Measurements from ENCODE around the gene PTPRN2. TPM values are rescaled to one million over a fixed set of nuclear protein-coding genes. Genes with fewer than 3 reads are reported as not detected.

PTPRN2 gene
- total RNA-seq, 1 experiment from 2014 or later: 1.1 TPM

DNA sequence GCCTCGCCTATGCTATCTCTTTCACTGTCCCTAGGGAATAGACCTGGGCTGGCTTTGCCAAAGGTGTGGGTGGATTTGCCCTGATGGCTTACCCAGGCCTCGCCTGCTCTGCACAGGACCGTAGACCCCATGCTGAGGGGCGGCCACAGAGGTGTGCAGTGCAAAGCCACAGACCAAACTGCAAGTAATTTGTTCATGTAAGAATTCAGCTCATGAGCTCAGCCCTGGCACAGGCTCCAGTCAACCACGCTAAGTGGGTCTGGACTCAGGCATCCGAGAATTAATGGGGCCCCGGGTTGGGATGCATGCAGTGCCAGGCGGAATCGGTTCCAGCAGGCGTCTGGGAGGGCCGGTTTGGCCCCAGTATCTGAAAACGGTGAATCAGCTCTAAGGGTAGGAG is 805.6 kb downstream of the PTPRN2 start:
- POLR2A ChIA-PET: no interaction called here

DNA sequence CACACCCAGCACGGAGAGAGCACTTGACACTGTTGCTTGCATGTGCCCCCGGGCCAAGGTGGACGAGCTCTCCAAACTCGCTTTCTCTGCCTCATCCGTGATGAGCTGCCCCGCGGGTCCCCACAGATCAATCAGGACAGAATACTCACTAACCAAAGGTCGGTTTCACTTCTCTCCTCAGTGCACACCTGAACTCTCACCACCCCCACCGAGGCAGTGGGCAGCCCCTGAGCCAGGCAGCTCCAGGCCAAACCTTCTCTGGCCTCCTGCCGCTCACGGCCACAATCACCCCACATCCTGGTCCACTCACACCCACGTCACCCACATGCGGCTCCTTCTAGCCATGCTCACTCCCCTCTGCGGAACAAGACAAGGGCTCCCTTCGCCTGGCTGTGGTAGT is 806.9 kb downstream of the PTPRN2 start:
- intact Hi-C loops (cut with micrococcal nuclease; ENCODE audit: unreplicated experiment): no loop called here
- Histone ChIP-seq H3K27me3 (ENCODE audit: control insufficient read depth, insufficient read depth, low read length) (peaks cover 4% of the 10 kb centered on the region; the same call in 1 of the 2 replicates), H3K9me3 (ENCODE audit: control insufficient read depth, insufficient read depth, low read depth, low read length) (no peaks in the 10 kb centered on the region), H3K4me1 (ENCODE audit: control insufficient read depth, insufficient read depth, low read length) (no peaks in the 10 kb centered on the region; the same call in 1 of the 2 replicates), H3K4me3 (ENCODE audit: low read depth in 2 of 2, low read length in 2 of 2) (no peak overlapping the region), H3K27ac (ENCODE audit: low read length) (no peak overlapping the region), H3K36me3 (ENCODE audit: control insufficient read depth, insufficient read depth, low read length) (no peaks in the 10 kb centered on the region)
- ChIA-PET POLR2A (no interaction called here), CTCF (no interaction called here)
- ATAC-seq (no peak), DNase-seq (ENCODE audit: low read depth, low spot score) (no peak)
- in situ Hi-C loops (cut with HindIII; ENCODE audit: low pct_unique_long_range_greater_than_20kb, low sequenced_read_pairs): no loop called here
- no peak for TF ChIP-seq TCF7L2 (IDR thresholded peaks at IDR 0.05; ENCODE audit: low read depth, low read length)
- TF ChIP-seq, protein P1, sequence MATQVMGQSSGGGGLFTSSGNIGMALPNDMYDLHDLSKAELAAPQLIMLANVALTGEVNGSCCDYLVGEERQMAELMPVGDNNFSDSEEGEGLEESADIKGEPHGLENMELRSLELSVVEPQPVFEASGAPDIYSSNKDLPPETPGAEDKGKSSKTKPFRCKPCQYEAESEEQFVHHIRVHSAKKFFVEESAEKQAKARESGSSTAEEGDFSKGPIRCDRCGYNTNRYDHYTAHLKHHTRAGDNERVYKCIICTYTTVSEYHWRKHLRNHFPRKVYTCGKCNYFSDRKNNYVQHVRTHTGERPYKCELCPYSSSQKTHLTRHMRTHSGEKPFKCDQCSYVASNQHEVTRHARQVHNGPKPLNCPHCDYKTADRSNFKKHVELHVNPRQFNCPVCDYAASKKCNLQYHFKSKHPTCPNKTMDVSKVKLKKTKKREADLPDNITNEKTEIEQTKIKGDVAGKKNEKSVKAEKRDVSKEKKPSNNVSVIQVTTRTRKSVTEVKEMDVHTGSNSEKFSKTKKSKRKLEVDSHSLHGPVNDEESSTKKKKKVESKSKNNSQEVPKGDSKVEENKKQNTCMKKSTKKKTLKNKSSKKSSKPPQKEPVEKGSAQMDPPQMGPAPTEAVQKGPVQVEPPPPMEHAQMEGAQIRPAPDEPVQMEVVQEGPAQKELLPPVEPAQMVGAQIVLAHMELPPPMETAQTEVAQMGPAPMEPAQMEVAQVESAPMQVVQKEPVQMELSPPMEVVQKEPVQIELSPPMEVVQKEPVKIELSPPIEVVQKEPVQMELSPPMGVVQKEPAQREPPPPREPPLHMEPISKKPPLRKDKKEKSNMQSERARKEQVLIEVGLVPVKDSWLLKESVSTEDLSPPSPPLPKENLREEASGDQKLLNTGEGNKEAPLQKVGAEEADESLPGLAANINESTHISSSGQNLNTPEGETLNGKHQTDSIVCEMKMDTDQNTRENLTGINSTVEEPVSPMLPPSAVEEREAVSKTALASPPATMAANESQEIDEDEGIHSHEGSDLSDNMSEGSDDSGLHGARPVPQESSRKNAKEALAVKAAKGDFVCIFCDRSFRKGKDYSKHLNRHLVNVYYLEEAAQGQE (IDR thresholded peaks at IDR 0.05; ENCODE audit: insufficient read depth in 1 of 2, low read depth in 2 of 2, low read length in 1 of 2): no peak
- TF ChIP-seq SIN3A (IDR thresholded peaks at IDR 0.05; ENCODE audit: borderline replicate concordance, insufficient read depth, low read depth, low read length): no peak
- no peak for TF ChIP-seq POLR2AphosphoS5 (IDR thresholded peaks at IDR 0.05; ENCODE audit: low read depth, low read length)
- TF ChIP-seq, protein P2, sequence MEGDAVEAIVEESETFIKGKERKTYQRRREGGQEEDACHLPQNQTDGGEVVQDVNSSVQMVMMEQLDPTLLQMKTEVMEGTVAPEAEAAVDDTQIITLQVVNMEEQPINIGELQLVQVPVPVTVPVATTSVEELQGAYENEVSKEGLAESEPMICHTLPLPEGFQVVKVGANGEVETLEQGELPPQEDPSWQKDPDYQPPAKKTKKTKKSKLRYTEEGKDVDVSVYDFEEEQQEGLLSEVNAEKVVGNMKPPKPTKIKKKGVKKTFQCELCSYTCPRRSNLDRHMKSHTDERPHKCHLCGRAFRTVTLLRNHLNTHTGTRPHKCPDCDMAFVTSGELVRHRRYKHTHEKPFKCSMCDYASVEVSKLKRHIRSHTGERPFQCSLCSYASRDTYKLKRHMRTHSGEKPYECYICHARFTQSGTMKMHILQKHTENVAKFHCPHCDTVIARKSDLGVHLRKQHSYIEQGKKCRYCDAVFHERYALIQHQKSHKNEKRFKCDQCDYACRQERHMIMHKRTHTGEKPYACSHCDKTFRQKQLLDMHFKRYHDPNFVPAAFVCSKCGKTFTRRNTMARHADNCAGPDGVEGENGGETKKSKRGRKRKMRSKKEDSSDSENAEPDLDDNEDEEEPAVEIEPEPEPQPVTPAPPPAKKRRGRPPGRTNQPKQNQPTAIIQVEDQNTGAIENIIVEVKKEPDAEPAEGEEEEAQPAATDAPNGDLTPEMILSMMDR (IDR thresholded peaks at IDR 0.05): no peak
- BruUV-seq (replicated peaks): no TSS peak

More for the DNA sequence above, 805.6 kb downstream of the PTPRN2 start:
- no peak for ATAC-seq
- no peaks in the 10 kb centered on the region for H3K9me3 ChIP-seq (ENCODE audit: control insufficient read depth, insufficient read depth, low read depth, low read length)
- DNase-seq (ENCODE audit: low read depth, low spot score): no peak
- no peaks in the 10 kb centered on the region for H3K36me3 ChIP-seq (ENCODE audit: control insufficient read depth, insufficient read depth, low read length)
- H3K4me3 ChIP-seq (ENCODE audit: low read depth in 2 of 2, low read length in 2 of 2): no peak overlapping the region
- in situ Hi-C loops (cut with HindIII; ENCODE audit: low pct_unique_long_range_greater_than_20kb, low sequenced_read_pairs) (no loop called here), intact Hi-C loops (cut with micrococcal nuclease; ENCODE audit: unreplicated experiment) (no loop called here)
- H3K27ac ChIP-seq (ENCODE audit: low read length): no peak overlapping the region
- BruUV-seq (replicated peaks): no TSS peak
- no peaks in the 10 kb centered on the region for H3K27me3 ChIP-seq (ENCODE audit: control insufficient read depth, insufficient read depth, low read length)
- no peak for TF ChIP-seq POLR2AphosphoS5 (IDR thresholded peaks at IDR 0.05; ENCODE audit: low read depth, low read length)
- TF ChIP-seq TCF7L2 (IDR thresholded peaks at IDR 0.05; ENCODE audit: low read depth, low read length): no peak
- TF ChIP-seq SIN3A (IDR thresholded peaks at IDR 0.05; ENCODE audit: borderline replicate concordance, insufficient read depth, low read depth, low read length): no peak
- TF ChIP-seq, protein P2 (IDR thresholded peaks at IDR 0.05): no peak
- TF ChIP-seq, protein P1 (IDR thresholded peaks at IDR 0.05; ENCODE audit: insufficient read depth in 1 of 2, low read depth in 2 of 2, low read length in 1 of 2): no peak
- H3K4me1 ChIP-seq (ENCODE audit: control insufficient read depth, insufficient read depth, low read length): no peaks in the 10 kb centered on the region; the same call in 1 of the 2 replicates
- CTCF ChIA-PET: no interaction called here
